ENCODE results near the gene ABHD17A.

- TF ChIP-seq, protein P1, sequence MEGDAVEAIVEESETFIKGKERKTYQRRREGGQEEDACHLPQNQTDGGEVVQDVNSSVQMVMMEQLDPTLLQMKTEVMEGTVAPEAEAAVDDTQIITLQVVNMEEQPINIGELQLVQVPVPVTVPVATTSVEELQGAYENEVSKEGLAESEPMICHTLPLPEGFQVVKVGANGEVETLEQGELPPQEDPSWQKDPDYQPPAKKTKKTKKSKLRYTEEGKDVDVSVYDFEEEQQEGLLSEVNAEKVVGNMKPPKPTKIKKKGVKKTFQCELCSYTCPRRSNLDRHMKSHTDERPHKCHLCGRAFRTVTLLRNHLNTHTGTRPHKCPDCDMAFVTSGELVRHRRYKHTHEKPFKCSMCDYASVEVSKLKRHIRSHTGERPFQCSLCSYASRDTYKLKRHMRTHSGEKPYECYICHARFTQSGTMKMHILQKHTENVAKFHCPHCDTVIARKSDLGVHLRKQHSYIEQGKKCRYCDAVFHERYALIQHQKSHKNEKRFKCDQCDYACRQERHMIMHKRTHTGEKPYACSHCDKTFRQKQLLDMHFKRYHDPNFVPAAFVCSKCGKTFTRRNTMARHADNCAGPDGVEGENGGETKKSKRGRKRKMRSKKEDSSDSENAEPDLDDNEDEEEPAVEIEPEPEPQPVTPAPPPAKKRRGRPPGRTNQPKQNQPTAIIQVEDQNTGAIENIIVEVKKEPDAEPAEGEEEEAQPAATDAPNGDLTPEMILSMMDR (IDR thresholded peaks at IDR 0.05), result no peak
- TF ChIP-seq POLR2A (IDR thresholded peaks at IDR 0.05), result no peak
Measured at GRCh38 chr19:1843116-1843515, 42.2 kb downstream of the ABHD17A start.
